ENCODE measurements around the gene TET2.

Gene TET2

DNA sequence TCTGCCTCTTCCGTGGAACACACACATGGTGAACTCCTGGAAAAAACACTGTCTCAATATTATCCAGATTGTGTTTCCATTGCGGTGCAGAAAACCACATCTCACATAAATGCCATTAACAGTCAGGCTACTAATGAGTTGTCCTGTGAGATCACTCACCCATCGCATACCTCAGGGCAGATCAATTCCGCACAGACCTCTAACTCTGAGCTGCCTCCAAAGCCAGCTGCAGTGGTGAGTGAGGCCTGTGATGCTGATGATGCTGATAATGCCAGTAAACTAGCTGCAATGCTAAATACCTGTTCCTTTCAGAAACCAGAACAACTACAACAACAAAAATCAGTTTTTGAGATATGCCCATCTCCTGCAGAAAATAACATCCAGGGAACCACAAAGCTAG, 87.9 kb downstream of the TET2 start:
- no peak for DNase-seq (ENCODE audit: low spot score)

DNA sequence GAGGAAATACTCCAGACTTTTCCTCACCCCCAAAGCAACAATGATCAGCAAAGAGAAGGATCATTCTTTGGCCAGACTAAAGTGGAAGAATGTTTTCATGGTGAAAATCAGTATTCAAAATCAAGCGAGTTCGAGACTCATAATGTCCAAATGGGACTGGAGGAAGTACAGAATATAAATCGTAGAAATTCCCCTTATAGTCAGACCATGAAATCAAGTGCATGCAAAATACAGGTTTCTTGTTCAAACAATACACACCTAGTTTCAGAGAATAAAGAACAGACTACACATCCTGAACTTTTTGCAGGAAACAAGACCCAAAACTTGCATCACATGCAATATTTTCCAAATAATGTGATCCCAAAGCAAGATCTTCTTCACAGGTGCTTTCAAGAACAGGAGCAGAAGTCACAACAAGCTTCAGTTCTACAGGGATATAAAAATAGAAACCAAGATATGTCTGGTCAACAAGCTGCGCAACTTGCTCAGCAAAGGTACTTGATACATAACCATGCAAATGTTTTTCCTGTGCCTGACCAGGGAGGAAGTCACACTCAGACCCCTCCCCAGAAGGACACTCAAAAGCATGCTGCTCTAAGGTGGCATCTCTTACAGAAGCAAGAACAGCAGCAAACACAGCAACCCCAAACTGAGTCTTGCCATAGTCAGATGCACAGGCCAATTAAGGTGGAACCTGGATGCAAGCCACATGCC, 89.7 kb downstream of the TET2 start:
- DNase-seq (ENCODE audit: low spot score) = no peak

DNA sequence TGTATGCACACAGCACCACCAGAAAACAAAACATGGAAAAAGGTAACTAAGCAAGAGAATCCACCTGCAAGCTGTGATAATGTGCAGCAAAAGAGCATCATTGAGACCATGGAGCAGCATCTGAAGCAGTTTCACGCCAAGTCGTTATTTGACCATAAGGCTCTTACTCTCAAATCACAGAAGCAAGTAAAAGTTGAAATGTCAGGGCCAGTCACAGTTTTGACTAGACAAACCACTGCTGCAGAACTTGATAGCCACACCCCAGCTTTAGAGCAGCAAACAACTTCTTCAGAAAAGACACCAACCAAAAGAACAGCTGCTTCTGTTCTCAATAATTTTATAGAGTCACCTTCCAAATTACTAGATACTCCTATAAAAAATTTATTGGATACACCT, 90.2 kb downstream of the TET2 start:
- DNase-seq (ENCODE audit: low spot score) = no peak

DNA sequence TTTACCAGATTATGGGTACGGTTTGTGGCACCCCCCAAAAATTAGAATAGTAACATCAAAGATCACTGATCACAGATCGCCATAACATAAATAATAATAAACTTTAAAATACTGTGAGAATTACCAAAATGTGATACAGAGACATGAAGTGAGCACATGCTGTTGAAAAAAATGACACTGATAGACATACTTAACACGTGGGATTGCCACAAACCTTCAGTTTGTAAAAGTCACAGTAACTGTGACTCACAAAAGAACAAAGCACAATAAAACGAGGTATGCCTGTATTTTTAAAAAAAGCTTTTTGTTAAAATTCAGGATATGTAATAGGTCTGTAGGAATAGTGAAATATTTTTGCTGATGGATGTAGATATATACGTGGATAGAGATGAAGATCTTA, 93.4 kb downstream of the TET2 start:
- DNase-seq (ENCODE audit: low spot score) = no peak

DNA sequence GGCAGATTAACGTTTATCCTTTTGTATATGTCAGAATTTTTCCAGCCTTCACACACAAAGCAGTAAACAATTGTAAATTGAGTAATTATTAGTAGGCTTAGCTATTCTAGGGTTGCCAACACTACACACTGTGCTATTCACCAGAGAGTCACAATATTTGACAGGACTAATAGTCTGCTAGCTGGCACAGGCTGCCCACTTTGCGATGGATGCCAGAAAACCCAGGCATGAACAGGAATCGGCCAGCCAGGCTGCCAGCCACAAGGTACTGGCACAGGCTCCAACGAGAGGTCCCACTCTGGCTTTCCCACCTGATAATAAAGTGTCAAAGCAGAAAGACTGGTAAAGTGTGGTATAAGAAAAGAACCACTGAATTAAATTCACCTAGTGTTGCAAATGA, 94.8 kb downstream of the TET2 start:
- no peak for DNase-seq (ENCODE audit: low spot score)

DNA sequence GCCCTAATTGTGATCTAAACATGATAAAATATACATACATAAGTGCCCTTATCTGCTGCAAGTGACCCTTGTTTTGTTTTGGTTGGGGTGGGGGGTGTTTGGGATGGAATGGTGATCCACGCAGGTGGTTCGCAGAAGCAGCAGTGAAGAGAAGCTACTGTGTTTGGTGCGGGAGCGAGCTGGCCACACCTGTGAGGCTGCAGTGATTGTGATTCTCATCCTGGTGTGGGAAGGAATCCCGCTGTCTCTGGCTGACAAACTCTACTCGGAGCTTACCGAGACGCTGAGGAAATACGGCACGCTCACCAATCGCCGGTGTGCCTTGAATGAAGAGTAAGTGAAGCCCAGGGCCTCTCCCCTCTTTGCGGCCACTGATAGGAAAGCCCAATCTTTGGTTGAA, 96.8 kb downstream of the TET2 start:
- no peak for DNase-seq (ENCODE audit: low spot score)

DNA sequence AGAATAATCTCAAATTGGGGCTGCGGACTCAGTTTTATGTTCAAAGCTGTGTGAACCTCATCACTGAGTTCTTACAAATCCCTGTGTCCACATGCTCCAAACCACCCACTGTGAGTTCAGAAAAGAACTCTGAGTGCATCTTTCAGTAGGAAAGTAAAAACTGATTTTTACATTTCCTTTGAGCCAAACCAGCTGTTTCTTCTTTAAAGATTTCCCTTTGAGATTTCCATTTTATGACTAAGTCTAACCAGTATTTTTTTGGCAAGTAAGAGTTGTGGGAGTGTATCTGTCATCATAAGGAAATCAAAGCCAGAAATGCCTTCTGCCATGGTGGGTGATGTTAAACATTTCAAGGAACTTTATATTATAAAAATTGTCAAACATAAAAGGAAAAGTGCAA, 100.0 kb downstream of the TET2 start:
- no peak for DNase-seq (ENCODE audit: low spot score)

DNA sequence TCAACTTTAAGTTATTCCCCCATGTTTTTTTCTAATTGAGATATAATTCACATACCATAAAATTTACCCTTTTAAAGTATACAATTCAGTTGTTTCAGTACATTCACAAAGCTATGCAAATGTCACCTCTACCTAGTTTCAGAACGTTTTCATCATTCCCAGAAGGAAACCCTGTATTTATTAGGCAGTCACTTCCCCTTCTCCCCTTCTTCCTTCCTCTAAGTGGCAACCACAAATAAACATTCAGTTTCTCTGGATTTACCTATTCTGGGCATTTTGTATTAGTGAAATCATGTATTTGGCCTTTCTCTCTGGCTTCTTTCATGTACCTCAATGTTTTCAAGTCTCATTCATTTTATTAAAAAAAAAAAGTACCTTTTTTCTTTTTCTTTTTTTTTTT, 101.9 kb downstream of the TET2 start:
- no peak for DNase-seq (ENCODE audit: low spot score)

DNA sequence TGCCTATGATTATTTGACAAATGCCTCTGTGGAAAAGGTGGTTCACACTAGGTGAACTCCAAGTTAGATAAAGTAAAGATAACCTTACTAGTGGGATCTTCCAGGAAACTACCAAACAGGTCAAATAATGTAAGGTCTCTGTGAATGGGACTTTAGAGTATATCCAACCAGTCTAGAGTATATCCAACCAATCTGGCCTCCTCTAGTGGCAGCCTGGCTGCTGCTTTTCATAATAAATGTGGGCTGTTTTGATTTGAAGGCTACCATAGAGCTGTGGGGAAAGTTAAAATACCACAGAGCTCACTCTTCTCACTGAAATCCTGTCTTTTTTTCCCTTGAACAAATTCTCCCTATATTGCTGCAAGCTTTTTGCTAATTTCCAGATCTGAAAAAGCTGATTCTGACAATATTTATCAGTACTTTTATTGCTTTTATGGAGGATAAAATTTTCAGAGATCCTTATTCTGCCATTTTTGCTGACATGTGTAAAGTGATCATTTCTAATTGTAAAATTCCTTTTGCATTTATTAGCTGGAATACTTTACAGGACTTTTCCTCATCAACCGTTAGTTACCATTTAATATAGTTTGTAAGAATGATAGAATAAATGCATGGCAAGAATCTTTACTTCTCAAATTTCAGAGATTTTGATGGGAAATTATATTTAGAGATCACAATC, 111.3 kb downstream of the TET2 start:
- DNase-seq (ENCODE audit: low spot score) = no peak

DNA sequence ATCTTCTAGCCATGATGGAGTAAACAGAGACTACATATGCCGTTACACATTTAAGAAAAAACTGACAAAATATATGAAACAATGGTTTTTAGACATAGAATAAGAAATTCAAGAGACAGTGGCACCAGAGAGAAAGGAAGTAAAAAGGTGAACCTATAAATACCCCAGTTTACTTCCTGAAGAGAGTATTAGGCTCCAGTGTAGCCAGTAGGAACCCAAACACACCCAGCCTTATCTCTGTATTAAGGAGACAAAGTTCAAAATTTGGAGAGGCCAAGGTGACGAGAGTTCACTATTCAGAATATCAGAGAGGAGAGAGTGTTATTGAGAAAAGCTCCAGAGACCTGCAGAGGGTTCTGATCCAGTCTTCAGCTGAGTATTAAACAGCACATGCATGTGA, 119.0 kb downstream of the TET2 start:
- DNase-seq (ENCODE audit: low spot score) = no peak

DNA sequence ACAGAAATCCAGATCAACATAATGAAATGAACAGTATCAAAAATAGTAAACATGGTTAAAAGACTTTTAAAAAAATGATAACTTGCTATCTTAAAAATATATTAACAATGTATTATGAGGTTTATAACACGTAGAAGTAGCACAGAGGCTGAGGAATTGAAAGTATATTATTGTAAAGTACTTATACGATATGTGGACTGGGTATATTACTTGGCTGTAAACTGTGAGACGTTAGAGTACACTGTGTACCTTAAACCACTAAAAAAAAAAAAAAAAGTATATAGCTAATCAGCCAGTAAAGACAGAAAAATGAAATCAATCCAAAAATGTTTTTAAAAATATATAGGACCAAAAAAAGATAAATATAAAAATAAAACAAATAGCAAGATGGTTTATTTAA, 120.6 kb downstream of the TET2 start:
- DNase-seq (ENCODE audit: low spot score) = no peak

DNA sequence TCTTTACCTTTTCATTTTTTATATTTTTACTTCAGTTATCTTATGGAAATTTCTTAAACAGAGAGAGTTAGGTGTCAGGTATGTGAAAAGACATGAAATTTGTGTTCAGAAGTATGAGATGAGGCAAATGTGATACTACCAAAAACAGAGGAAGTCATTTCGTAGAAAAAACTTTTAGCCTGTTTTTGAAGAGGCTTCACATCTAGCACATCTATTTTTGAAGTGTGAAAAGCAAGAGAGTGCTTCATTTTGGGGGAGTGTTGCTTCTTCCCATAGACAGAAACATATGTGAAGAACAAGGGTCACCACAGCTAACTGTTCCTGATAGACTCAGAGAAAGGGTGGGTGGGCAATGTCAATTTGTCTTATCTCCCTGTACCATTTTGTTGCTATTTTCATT, 125.3 kb downstream of the TET2 start:
- no peak for DNase-seq (ENCODE audit: low spot score)

DNA sequence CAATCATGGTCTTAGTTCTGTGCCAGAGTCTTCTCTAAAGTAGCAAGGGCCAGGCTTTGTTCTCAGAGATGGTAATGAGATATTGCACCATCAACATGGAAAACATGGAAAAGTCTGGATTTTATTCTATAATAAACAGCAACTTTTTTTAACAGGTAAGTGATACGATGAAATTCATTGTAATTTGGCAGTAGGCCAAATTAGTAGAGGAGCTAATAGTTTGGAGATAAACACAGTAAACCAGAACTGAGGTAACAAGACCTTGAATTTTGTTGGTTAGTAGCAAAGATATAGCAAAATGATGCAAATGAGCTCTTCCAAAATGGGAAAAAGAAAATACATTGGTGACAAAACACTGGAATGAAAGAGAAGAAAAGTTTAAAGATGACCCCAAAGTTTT, 126.6 kb downstream of the TET2 start:
- no peak for DNase-seq (ENCODE audit: low spot score)

DNA sequence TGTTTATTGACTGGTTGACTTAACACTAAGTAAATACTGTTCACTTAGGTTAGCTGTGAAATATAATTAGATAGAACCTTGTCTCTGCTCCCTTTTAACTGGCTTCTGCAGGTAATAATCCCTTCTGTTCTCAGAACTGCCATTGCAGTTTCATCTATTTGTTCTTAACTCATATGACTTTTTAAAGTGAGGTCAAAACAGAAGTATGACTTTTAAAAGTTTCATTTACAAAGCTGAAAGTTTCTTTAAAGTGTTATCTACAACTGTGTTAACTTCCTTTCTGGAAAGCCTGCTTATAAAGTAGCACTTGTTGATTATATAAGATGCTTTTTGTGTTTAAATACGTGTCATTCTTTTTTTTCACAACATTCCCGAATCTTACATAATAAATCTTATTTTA, 127.4 kb downstream of the TET2 start:
- no peak for DNase-seq (ENCODE audit: low spot score)

DNA sequence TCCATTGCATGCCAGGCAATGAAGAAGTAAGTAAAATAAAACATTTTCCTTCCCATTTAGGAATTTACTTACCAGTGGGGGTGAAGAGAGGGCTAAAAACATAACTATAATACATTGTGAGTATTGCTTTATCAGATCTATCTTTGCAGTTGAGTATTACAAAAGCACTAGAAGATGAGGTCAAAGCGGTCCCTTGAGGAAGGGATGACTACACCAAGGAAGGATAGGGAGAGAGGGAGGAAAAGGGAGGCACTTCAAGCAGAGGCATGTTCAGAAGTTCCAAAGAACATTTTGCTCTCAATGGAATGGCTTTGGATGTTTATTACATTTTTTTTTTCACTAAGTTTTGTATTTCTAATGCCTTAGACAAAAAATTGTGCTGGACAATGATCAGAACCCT, 127.8 kb downstream of the TET2 start:
- no peak for DNase-seq (ENCODE audit: low spot score)

DNA sequence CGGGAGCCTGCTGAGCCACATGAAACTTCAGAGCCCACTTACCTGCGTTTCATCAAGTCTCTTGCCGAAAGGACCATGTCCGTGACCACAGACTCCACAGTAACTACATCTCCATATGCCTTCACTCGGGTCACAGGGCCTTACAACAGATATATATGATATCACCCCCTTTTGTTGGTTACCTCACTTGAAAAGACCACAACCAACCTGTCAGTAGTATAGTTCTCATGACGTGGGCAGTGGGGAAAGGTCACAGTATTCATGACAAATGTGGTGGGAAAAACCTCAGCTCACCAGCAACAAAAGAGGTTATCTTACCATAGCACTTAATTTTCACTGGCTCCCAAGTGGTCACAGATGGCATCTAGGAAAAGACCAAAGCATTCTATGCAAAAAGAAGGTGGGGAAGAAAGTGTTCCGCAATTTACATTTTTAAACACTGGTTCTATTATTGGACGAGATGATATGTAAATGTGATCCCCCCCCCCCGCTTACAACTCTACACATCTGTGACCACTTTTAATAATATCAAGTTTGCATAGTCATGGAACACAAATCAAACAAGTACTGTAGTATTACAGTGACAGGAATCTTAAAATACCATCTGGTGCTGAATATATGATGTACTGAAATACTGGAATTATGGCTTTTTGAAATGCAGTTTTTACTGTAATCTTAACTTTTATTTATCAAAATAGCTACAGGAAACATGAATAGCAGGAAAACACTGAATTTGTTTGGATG, 129.9 kb downstream of the TET2 start:
- no peak for DNase-seq (ENCODE audit: low spot score)

DNA sequence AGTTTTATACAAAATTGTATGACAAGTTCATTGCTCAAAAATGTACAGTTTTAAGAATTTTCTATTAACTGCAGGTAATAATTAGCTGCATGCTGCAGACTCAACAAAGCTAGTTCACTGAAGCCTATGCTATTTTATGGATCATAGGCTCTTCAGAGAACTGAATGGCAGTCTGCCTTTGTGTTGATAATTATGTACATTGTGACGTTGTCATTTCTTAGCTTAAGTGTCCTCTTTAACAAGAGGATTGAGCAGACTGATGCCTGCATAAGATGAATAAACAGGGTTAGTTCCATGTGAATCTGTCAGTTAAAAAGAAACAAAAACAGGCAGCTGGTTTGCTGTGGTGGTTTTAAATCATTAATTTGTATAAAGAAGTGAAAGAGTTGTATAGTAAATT, 131.0 kb downstream of the TET2 start:
- DNase-seq (ENCODE audit: low spot score) = no peak

DNA sequence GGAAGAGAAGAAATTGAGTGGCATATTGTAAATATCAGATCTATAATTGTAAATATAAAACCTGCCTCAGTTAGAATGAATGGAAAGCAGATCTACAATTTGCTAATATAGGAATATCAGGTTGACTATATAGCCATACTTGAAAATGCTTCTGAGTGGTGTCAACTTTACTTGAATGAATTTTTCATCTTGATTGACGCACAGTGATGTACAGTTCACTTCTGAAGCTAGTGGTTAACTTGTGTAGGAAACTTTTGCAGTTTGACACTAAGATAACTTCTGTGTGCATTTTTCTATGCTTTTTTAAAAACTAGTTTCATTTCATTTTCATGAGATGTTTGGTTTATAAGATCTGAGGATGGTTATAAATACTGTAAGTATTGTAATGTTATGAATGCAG, 132.6 kb downstream of the TET2 start:
- no peak for DNase-seq (ENCODE audit: low spot score)

DNA sequence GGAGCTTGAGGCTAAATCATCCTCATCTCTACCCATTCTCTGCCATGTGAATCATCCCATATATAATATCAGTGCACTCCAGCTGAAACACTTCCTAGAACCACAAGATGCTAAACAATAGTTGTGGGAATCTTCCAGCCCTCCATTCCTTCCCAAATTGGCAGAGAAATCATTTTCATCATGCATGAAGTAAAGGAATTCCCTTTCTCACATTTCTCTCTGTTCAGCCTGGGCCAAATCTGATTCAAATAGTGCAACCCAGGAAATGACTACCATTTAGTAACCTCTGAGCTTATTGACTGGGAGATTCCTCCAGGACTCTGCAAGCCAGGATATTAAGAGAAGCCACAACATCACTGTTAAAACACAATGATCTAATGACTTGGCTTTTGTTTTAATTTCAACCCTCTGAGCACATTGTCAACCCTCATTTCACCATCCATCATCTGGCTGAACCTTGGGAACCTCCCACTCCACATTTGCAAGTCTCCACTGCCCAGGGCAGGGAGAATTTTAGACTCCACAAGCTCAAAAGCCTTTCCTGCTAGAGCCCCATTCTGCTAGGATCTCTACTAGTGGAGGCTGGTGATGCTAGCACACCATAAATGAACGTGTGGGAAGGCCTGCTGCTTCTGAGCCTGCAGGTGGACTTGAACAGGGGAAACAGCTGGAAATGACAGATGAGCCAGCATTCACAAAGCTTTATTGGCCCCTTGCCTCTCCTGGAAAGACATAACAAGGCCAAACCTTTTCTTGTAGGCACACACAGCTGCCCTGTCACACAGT, 133.9 kb downstream of the TET2 start:
- DNase-seq (ENCODE audit: low spot score) = no peak

DNA sequence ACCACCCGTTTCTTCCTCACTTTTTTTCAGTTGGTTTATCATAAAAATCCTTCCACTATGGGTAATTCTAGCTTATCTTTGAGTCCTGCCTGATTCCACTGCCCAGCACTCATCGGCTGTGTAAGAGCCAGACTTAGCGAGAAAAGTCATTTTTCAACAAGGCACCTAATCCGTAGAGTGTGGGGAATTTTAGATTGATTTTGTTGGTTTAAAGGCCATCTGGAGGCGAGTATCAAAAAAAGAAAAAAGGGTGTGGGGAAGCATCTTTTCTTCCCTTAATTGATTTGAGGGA, 134.4 kb downstream of the TET2 start:
- no peak for DNase-seq (ENCODE audit: low spot score)

DNA sequence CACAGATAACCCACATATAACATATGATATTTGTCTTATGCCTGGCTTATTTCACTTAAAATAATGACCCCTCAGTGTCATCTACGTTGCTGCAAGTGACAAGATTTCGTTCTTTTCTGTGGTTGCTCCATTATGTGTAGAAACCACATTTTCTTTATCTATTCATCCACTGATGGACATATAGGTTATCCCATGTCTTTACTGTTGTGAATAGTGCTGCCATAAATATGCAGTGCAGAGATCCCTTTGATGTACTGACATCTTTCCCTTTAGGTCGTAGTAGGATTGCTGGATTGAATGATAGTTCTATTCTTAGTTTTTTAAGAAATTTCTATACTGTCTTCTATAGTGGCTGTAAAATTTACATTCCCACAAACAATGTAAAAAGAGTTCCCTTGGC, 135.8 kb downstream of the TET2 start:
- DNase-seq (ENCODE audit: low spot score) = no peak

DNA sequence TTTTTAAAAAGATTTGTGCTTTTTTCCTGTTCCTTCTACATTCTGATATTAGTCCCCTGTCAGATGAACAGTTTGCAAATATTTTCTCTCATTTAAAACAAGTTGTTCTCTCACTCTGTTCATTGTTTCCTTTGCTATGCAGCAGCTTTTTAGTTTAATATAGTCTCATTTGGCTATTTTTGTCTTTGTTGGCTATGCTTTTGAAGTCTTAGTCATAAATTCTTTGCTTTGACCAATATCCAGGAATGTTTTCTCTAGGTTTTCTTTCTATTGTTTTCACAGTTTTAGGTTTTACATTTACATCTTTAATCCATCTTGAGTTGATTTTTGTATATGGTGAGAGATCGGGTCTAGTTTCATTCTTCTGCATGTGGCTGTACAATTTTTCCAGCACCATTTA, 136.8 kb downstream of the TET2 start:
- DNase-seq (ENCODE audit: low spot score) = no peak

DNA sequence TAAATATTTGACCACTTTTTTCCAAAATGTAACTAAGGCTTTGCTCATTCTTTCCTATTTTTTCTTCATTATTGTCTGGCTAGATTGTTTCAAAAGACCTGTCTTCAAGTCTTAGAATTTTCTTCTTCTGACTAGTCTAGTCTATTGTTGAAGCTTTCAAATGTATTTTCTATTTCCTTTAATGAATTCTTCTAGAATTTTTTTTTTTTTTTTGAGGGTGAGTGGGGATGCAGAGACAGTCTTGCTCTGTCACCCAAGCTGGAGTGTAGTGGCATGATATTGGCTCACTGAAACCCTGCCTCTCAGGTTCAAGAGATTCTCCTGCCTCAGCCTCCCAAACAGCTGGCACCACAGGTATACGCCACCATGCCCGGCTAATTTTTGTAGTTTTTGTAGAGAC, 141.4 kb downstream of the TET2 start:
- DNase-seq (ENCODE audit: low spot score) = no peak

All from CD4-positive, alpha-beta T cell treated with Interleukin-15 for 4 hours (primary cell).